HG02938 (cell line): ENCODE measurements around the gene COL12A1.

Experiments used
- ATAC-seq: cut with Tn5 transposase; IDR thresholded peaks from one replicate; pipeline ENCODE4 v1.9.1; 2021; ENCODE audit warnings: mild to moderate bottlenecking, moderate library complexity; ENCODE audit not compliant: unreplicated experiment

Gene COL12A1

DNA sequence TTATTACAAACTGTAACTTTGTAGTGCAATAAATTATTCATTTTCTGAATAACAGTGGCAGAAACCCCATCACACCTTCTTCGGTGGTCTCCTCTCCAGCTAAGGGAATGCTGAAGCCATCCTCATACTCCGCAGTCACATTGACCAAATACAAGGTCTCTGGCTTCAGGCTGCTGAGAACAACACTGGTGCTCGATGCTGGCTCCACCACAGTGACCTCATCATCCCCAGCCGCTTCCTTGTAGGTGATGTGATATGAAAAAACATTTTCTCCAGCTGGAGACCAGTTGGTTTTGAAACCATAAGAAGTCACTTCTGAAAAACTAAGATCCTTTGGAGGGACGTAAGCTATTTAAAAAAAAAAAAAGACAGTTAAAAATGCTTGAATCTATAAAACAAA lies 25.0 kb downstream of the COL12A1 start:
- no peak for ATAC-seq

DNA sequence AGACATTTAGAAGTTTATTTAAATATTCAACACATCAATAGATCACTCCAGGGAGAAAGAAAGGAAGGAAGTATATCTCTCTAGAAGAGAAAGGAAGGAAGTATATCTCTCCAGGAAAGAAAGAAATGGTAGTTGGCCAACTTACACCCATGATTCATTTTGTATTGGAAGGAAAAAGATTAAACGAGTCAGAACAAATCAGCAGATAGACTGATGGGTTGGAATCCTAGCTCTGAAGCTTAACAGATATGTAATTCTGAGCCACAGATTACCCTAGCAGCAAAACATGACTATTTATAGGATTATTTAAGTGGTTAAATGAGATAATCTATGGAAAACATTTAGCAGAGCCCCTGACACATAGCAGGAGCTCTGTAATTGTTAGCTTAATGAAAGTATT lies 27.1 kb downstream of the COL12A1 start:
- ATAC-seq: no peak

DNA sequence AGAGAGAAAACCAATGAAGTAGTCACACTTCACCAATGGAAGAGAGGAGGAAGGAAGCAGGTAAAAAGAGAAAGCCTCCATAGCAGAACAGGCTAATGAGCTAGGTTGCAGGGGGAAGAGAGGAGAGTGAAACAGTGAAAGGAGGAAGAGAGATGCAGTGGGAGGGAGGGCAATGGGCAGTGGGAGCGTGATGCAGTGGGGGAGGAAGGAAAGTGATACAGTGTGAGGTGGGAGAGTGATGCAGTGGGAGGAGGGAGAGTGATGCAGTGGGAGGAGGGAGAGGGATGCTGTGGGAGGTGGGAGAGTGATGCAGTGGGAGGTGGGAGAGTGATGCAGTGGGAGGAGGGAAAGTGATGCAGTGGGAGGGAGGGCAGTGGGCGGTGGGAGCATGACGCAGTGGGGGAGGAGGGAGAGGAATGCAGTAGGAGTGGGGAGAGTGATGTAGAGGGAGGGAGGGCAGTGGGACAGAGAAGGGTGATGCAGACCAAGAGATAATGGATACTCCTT lies 29.7 kb downstream of the COL12A1 start:
- no peak for ATAC-seq

DNA sequence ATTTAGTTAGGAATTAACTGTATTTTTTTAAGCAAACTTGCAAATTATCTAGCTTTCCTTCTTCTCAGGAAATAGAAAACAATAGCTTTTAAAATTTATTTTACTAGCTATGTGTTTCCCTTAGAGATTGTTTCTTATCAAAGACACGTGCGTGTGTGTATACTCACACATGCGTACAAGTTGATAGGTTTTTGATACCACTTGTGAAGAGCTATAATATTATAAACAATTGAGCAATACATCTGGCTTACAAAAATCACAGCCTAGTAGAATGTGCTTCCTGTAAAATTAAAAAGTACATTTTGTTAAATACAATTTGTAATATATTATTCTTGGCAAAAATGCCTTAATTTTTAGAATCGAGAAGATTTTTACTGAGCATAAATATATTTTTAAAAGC lies 33.9 kb downstream of the COL12A1 start:
- no peak for ATAC-seq

DNA sequence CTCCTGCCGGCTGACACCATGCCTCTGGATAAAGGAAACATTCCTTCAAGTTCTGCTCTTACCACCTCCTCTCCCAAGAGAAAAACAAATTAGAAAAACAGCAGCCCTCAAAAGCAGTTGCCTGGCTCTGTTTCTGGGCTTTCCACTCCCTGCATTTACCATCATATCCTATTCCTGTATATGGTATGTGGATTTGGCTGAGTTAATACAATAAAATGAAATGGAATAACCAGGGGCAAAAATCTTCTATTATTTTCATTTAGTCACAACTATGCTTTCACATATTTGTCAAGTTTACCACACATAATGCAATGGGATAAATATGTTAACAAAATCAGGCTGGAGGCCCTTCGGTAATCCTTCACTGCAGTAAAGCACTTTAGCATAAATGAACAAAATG lies 34.3 kb downstream of the COL12A1 start:
- ATAC-seq: no peak

DNA sequence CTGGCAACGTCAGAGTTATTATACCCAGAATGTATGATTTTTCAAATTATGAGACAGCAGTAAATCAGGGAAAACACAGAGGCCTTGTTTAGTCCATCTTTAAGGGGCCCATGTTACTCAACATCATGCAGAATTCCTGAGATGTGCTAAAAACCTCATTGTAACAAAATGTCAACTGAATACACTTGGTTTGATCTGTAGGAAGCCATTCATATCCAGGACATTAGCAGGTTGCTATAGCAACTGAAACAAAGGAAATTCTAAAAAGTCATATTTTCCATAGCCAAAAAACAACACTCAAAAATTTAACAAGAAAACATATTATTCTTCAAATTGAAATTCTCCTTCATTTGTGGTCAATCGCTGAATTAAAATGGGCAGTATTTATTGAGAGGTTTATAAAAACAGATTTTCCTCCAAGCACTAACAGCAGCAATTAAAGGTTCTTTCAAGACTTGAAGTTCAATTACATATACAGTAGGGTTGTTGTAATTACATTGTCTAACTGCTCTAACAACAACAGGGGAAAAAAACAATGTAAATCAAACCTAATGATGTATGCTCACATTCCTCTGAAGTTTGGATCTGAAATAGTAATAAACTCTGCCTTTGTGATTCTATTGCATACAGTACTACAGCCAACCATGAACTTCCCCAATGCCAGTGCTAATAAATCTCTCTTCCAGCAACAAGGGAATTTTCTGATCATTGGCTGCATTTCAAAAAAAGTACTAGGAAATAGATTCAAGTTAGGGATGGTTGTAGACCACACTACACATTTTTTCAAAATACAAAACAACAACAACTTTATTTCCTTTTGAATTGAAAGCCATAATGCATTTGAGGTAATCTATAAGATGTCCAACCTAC lies 34.9 kb downstream of the COL12A1 start:
- no peak for ATAC-seq

DNA sequence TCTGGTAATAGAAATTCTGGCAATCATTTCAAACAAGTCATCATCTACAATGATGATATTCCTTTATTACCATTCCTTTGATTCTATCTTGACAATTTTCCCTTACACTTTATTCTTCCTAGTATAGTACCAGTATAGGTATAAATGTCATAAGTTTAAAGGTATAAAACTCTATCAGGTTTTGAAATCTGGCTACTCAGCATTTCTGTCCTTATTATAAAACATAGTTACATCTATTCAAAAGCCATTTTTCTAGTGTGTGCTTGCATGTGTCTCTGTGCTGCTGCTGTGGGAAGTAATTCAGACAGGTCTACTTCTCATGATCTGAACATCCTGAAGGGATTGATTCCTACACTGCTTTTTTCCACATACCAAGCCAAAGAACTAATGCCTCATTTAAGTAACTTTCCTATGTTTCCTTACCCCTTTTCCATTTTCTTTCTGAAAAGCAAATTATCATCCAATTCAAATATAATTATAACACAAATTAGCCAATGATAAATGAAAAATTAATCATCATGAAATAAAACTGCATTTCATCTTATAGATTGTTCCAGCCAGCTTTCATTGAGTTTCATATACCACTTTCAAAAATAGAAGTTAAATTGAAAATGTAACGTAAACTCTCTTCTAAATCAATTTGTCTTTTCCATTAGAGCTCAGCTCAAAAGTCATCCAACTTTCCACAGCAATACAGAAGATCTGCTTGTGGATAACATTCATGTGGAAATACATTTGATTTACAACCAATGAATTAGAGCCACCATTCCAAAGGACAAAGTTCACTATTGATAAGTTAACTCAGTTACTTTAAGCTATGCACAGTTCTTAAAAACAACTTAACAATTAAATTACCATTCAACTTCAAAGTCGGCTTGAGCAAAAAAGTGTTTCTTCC lies 35.9 kb downstream of the COL12A1 start:
- ATAC-seq: no peak

DNA sequence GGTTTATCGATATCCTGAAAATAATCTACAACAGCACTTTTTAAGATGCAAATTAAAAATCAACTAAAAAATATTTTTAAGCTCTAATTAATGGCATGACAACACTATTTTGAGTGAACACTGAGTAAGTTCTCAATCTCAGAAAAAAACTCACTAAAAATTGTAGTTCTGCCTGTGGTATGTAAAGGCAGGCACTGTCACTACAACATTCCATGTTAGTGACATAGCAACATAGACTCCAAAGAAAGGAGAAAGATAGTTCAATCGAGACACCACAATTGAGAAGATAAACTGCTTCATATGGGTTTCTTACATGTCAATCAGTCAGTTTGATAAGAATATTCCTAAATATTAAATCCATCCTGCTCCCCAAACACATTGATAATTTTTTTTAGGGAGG lies 38.0 kb downstream of the COL12A1 start:
- ATAC-seq: no peak

DNA sequence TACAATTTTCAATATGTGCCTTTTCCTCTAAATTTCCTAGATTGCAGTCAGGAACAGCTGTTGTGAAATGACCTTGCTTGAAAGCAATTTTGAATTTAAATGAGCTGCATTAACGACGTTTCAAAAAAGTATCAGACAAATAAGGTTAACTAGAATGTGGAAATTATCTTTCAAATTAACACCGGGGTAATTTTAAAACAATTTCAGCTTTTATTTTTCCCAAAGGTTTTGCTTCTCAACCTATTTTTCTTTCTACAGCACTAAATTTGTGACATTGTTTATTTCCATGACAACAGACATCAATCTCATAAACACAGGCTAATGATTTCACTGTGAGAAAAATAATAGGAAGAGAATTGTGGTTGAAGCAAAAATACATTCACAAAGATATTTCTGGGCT lies 38.5 kb downstream of the COL12A1 start:
- no peak for ATAC-seq

DNA sequence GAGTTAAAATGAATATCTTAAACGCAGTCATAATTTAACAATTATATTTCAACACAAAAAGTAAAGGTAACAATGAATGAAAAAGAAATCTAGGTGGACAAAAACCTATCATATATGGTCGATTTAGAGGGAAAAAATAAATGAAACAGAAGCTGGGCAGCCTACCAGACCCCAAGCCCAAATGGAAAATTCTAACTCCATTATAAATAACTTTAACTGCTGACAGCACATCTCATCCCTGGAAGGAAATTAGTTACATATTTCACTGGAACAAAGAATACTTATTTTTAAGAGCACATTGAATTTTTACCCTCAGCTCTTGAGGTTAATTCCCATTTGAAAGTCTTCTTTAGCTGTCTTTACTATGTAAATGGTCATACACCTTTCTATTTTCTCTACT lies 39.1 kb downstream of the COL12A1 start:
- no peak for ATAC-seq

DNA sequence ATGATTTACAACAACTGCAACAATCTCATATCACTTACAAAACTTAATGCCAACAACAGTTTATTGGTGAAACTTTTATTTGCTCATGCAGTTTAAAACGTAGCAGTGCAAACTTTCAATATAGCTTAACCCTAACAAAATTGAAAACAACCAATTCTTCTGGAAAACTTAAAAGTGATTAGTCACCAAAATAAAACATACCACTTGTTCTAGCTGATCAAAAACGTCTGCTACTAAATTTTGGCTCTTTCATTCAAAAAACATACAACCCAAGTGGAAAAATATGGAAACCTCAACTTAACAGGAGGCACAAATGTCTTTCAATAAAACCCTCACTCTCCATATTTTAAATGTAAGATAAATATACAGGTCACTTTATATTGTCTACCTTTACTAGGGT lies 39.6 kb downstream of the COL12A1 start:
- no peak for ATAC-seq

DNA sequence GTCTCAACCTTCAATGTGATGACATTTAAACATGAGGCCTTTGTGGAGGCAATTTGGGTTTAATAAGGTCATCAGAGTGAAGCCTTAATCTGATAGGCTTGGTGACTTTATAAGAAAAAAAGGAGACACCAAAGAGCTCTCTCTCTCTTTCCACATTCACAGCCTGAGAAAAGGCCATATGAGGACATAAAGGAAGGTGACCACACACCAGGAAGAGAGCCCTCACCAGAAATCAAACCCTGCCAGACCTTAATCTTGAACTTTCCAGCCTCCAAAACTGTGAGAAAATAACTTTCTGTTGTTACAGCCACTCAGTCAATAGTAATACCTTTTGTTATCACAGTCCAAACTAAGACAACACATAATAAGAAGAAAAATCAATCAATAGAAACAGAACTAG lies 47.7 kb downstream of the COL12A1 start:
- ATAC-seq: no peak

DNA sequence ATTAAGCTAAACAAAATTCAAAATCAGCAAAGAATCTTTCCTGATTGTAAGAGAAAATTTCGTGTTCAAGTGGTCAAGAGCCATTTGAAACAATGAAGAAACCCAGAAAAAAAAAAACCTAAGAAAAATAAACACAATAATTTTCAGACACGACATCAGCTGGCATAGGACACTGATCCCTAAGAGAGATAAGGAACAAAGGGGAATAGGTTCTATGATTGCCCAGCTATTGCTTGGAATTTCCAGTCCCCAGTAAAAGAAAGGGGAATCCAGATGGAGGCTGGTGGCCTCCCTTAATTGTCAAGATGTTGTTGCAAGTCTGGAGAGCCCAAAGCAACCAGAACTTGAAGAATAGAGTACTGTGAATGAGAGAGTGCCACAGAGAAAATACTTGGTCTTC lies 48.5 kb downstream of the COL12A1 start:
- ATAC-seq: no peak

DNA sequence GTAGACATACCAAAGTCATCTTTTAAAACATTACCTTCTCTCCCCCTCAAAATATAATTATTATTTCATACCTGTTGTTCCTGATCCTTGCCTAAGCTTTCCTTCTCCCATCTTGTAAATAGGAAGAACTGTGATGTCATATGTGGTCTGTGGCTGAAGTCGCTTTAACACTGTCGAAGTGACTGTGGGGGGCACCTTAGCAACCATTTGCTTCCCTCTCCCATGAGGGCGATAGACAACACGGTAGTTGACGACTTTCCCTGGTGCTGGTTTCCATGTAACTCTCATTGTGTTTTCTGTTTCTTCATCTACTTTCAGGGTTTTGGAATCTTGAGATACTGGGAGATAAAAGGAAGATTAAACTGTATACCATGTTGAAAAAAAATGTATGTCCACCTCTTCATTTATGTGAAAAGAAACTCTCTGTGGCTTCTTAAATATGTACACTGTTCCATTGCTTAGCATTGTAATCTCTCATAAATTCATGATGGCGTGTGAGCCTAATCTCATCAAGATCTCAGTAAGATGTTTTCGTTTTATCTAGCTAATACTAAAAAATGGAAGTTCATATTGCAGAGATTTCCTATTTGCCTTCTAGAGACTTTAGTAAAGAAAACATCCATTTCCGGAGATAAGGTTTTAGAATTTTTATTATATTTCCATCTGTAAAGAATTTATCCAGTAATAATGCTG lies 49.5 kb downstream of the COL12A1 start:
- ATAC-seq: no peak

DNA sequence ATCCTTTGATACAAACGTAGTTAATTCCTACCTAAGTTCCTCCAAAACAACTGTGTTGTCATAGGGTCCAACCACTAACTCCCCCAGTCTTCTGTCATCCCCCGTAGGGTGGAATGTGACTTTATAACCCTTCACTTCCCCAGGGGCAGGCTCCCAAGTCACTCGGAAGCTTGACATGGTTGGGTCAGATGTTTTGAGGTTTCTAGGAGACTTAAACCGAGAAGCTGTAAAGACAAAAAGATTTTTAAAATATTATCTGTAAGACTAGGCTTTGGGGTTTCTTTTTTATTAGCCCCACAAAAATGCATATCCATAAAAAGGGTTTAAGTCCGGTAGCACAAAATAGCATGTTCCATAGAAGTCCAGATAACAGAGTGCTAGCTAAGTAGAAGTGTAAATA lies 50.2 kb downstream of the COL12A1 start:
- no peak for ATAC-seq

DNA sequence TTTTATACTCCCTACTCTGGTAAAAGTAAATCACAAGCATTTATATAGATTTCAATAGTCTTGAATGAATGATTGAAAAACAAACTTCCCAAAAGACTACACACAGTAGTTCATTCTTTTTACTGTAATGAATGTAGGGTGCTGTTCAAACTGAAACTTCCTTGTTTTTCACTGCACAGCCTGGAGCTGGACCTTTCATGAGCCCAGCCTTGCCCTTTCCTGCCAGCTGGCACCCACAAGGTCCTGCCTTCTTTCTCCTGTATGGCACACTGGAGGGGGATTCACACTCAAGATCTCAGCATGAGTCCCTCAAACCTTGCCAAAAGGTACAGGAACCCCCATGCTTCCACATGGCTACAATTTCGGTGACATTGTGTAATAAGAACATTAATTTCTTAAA lies 50.9 kb downstream of the COL12A1 start:
- no peak for ATAC-seq

DNA sequence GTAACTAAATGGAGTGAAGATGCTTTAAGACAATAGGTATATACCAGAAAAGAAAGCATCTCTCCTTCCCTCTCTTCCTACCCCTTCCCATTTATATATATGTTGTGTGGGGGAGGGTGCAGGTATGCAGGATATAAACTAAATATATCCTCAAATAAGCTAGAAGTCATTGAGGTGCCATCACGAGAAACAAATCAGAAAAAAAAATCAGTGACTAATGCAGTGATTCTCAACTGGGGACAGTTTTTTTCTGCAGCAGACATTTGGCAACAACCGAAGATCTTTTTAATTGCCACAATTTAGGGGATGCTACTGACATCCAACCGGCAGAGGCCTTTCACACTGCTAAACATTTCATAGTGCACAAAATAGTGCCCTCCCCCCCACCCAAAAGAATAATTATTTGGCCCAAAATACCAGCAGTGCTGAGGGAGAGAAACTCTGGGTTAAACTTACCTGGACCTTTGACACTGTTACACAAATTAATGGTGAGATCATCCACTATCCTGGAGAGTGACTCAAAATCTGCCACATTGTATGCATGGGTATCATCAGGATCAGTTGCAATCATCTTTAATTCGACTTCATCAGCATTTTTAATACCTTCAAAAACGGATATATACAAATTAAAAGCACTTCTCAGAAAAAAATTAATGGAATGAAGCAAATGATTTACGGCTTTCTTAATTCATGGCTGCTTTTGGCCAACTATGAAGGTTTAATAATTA lies 55.0 kb downstream of the COL12A1 start:
- ATAC-seq: no peak

DNA sequence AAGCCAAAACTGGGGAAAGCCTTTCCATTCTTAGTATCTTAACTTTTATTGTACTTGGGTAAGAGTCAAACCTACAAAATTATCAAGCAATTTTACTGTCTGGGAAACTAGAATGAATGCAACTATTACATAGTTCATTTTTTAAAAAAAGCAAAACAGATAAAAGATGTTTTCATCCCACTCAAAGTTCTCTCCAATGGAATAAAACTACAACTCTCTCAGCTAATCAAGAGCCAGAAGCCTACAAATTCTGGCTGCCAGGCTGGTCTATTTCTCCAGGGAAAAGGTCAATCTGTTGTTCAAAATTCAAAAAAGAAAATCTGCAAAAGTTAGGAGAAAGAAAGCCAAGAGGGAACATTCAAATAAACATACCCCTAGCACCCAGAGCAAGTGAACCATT lies 56.2 kb downstream of the COL12A1 start:
- ATAC-seq: no peak

DNA sequence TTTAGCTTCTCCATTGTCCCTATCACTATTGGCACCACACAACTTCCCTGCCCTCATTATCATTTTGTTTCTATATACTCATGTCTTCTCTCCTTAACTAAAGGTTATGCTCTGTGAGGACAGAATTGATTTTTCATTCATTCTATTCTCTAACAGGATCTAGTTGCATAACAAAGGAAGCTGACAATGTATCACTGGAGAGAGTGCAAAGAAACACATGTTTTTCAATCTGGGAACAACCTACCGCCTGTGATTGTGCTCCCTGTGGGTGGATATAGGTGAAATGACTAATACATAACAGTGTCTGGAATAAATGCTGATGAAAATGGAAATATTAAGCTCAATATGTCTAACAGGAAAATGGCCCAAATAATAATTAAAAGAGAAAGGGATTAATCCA lies 56.6 kb downstream of the COL12A1 start:
- ATAC-seq: no peak

DNA sequence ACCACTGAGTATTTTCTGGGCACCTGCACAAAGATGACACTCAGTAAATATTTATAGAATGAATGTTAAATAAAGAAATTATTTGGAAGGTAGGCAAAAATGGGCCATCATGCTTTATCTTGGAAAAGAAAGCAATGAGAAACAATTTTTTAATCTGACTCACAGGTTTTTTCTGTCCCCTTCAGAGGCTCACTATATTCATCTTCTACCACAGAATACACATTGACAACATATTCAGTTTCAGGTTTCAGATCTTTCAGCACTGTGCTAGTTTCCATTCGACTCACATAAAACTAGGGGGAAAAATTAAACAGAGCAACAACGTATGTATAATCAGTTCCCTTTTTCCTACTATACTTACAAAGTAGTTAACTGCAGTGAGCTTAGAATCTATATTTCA lies 58.3 kb downstream of the COL12A1 start:
- peak; percentile 99 for ATAC-seq

DNA sequence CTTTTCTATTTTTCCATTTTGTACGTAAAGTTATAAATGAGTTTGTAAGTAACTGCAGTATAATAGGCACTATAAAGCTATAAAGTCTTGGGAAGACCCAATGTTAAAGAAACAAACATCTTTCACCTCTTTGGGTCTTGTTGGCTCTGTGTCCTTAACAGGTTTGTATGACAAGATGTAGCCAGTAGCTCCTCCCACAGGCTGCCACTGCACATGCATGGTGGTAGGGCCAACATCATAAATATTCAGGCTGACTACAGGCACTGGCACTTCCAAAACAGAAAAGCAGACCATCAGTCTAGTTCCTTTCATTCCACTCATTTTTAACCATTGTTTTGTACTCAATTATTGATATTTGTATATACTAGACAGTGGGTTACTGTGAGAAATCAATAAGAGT lies 59.9 kb downstream of the COL12A1 start:
- no peak for ATAC-seq
